Activated naive CD8-positive, alpha-beta T cell treated with anti-CD3 and anti-CD28 coated beads, Interleukin-2, amount 10 ng/mL, durations not matched to agents 7 days and 5 days (primary cell): ENCODE measurements around the gene RNF123. TPM values are rescaled to one million over a fixed set of nuclear protein-coding genes. Genes with fewer than 3 reads are reported as not detected.

ENCODE experiments used
- total RNA-seq, 2 experiments: library from RNA; stranded (reverse); gene quantifications; one replicate each; pipeline ENCODE4 v1.2.3, GENCODE V29; 2021

Gene RNF123
- total RNA-seq, 2 experiments from 2014 or later = 53.2 to 56.5 TPM

Other genes with a start within 250 kb of the RNF123 start
- gene DAG1, start 219.3 kb upstream of the RNF123 start, total RNA-seq = 10 to 100 TPM; 14.1 to 17.5 TPM
- under 1 TPM; 0.08 to 0.14 TPM for gene BSN, start 135.1 kb upstream of the RNF123 start, total RNA-seq
- 100 to 1,000 TPM; 148 to 165 TPM for gene APEH, start 15.2 kb upstream of the RNF123 start, total RNA-seq
- gene MST1, start 83 bp upstream of the RNF123 start, total RNA-seq = 10 to 100 TPM; 10.3 to 11.0 TPM
- 1 to 10 TPM in 1 of 2 experiments, under 1 TPM in 1; 0.61 to 2.0 TPM for gene AMIGO3, start 30.1 kb downstream of the RNF123 start, total RNA-seq
- 10 to 100 TPM; 35.4 to 39.9 TPM for gene GMPPB, start 34.4 kb downstream of the RNF123 start, total RNA-seq
- 10 to 100 TPM; 35.2 to 40.2 TPM for gene IP6K1, start 97.0 kb downstream of the RNF123 start, total RNA-seq
- under 1 TPM in 1 of 2 experiments, not detected in 1; 0.22 TPM for gene CDHR4, start 110.3 kb downstream of the RNF123 start, total RNA-seq
- 1 to 10 TPM; 1.3 to 2.3 TPM for gene INKA1, start 113.7 kb downstream of the RNF123 start, total RNA-seq
- gene UBA7, start 124.4 kb downstream of the RNF123 start, total RNA-seq = 100 to 1,000 TPM; 299 to 310 TPM
- 10 to 100 TPM; 24.0 to 24.4 TPM for gene TRAIP, start 167.0 kb downstream of the RNF123 start, total RNA-seq
- gene CAMKV, start 180.3 kb downstream of the RNF123 start, total RNA-seq = not detected
- 1 to 10 TPM; 1.7 to 2.9 TPM for gene MST1R, start 214.3 kb downstream of the RNF123 start, total RNA-seq
- 10 to 100 TPM; 11.9 to 12.9 TPM for gene MON1A, start 240.3 kb downstream of the RNF123 start, total RNA-seq